HG03159 (cell line): ENCODE data around the gene FZD7.

Experiments used
- ATAC-seq: cut with Tn5 transposase; IDR thresholded peaks from one replicate; pipeline ENCODE4 v1.9.1; 2021; ENCODE audit warnings: mild to moderate bottlenecking, moderate library complexity; ENCODE audit not compliant: unreplicated experiment

The FZD7 gene

DNA sequence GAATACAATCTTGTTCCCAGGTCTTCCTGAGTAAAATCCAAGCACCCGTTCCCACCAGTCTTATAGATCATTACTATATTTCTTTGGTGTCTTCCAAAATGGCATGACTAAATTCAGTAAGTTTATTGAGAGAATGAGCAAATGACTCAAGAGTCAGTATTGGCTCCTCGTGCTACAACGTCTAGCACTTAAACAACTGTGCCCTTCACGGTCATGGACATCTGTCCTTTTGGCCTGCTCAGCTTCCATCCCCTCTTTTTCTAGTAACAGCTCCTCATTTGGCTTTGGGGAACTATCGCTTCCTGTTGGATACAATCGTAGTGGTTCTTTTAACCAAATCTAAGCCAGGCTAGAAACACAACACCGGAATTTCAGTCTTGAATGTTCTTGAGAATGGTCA, 24.1 kb upstream of the FZD7 start:
- no peak for ATAC-seq

DNA sequence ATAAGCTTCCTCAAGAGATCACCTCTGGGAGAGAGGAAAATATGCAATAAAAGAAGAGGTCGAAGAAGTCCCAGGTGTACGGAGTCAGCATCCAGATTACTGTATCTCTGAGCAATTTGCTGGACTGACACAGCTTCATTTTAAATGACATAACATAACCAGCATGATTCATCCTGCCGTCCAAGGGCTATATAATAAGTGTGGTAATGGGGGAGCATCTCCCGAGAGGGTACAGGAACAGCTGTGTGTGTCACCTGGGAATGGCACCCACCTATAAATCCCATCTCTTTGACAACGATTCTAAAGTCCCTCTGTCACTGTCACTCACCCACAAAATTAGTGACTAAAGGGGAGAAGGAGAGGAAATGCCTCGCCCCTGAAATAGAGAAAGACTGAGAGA, 19.3 kb upstream of the FZD7 start:
- no peak for ATAC-seq

DNA sequence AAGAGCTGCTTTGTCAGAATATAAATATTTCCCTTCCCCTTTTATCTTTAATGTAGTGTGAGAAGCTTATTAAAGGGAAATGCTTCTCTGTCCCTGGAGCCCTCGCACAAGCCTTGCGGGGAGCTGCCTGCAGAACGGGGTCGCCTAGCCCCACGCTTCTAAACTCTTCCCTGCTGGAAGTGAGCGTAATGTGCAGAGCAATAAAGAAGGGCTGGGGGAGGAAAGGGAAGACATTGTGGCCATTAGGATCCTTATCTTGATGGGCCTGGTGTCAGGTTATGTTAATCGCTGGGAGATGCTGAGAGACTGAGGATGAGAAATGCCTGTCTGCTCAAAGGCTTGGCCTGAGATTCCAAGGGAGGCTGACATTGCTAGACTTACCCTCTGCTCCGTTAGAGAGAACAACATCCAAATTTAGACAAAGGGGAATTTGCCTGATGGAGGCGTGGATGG, 18.9 kb upstream of the FZD7 start:
- ATAC-seq: no peak

DNA sequence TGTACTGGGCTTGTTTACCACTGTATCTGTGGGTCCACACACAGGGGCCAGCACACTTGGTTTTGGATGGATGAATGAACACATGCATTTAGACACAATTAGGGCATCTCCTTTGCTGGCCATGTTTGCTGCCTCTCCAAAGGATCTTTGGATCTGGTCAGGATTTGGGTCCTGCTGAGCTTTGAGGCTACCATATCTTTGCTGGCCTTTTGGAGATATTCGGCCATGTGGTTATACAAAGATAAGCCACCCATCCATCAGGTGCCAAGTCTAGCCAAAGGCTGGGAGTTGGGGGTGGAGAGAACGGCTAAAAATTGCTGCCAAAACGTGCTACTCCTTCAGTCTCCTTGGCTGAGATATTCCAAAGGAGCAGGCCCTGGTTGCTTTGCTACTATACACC, 18.2 kb upstream of the FZD7 start:
- no peak for ATAC-seq

DNA sequence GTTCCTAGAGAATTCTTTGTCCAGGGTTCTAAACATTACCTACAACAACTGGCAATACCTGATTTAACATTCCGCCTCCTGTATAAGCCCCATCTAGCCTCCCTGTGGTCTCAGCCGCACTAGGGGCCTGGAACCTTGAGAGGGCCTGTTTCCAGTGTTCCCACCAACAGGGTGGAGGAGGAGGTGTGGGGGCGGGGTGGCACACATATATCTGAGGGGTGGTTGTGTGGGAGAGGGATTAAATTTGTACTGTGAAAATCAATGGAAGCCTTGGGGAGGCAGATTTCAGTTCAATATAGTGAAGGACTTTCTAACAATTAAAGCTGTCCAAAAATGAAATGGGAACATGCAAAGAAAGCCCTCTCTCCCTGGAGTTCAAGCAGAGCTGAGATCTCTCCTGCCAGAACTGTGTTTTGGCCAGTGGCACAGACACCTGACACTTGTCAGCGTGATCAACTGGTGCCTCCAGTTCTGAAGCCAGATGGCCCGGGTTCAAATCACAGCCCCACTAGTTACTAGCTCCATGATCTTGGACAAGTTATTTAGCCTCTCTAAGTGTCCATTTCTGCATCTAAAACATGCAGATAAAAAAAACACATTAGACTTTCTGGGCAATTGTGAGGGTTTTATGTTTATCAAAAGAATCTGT, 17.0 kb upstream of the FZD7 start:
- ATAC-seq: no peak

DNA sequence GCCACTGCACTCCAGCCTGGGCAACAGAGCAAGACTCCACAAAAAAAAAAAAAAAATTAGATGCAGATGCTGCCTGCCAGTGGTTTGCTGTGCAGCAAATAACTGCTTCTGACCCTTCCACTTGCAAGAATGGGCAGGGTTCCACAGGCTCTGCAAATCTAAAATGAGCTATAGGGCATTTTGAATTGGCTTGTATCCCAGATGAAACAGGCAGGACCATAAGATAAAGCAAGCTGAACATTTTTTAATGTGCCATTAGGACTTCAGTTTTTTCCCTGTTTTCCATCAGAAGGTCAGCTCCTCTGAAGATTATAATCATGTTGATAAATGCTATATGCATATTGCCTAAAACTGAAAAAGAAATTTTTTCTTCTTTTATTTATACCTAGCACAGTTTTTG, 15.7 kb upstream of the FZD7 start:
- ATAC-seq: no peak

DNA sequence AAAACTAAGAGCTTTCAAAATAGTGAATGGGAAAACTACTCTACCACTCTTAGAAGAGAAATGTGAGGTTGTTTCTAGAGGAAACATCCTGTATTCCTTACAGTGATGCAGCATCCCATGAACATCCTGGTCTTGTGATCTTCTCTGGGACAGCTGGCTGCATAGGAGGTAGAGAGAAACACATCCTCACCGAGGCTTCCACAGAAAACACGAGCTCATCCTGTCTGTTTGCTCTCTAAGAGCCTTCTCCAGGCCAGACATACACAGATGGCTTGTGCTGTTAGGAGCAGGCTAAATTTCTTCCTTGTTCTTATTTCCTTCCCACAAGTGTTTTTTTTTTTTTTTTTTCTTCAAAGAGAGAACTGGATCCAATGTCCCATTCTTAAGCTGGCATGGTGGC, 14.7 kb upstream of the FZD7 start:
- no peak for ATAC-seq

DNA sequence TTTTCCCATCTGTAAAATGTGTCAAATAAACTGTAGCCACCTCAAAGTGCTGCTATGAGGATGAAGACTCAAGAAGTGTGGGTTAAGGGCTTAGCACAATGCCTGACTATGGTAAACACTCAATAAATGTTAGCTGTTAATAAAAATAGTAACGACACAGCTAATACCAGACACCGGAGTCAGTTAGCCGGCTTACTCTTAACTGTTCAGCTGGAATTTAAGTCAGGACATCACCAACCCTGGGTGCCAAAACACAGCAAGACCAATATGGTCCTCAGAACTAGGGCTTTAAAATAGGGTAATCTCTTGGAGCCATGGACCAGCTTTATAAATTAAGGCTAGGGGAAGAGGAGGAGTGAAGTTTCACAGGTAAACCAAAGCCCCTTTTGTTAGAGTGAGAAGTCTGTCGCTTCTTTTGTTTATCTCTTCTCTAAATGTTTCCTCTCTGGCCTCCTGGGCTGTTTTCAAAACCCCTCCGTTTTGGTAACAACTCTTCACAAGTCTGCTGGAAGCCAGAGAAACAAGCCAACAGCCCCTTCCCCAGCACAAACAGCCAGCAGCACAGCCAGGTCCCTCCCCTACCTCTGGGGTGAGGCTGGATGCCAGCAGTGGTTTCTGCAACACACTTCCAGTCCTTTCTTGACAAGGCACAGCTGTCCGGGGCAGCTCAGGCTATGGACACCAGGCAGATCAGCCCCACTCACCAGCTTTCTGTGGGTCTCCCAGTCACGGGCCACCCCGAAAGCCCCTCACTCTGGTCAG, 13.8 kb upstream of the FZD7 start:
- ATAC-seq: no peak

DNA sequence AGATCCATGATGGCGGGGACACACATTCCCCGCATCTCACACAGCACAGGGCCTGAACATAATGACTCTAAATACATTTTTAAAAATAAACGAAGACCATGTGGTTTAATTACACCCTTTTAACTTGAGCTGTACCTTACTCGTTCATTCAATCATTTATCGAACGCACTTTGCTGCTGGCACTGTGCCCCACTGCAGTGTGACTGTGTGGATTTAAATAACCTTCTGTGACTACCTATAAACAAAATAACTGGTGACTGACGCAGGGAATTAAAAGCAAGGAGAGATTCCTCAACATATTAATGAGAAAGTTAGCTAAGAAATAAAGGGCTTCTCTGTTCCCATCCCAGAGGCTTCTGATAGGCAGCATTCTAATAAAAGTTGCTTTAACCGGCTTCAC, 10.9 kb upstream of the FZD7 start:
- ATAC-seq: no peak

DNA sequence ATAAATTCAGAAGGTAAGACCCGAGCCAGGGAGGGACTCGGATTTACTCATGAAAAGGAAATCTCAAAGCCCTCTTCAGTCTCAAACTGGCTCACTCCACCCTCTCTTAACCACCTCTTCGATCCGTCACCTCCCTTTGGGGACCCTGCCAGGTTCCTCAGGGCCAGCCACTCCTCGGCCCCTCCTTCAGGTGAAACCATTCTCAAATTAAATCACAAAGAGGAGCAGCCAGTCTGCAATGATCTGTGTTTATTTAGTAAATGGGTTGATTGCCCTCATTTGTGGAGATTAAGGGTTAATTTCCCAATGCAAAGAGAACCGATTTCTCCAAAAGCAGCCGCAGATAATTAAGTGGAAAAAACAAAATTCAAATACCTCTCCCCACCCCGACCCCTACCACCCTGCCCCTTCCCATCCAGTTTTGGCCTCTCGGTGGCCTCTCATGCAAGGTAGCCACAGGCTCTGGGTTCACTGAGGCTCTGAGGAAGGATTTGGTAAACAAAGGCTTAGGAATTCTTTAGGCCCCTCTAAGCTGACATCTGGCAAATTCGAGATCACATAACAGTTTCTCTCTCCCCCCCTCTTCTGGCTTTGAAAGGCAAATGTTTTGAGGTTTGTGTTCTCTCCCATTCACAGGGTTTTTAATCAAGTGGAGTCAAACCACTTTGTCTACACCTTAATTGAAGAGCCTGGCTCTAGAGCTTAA, 10.3 kb upstream of the FZD7 start:
- ATAC-seq: no peak

DNA sequence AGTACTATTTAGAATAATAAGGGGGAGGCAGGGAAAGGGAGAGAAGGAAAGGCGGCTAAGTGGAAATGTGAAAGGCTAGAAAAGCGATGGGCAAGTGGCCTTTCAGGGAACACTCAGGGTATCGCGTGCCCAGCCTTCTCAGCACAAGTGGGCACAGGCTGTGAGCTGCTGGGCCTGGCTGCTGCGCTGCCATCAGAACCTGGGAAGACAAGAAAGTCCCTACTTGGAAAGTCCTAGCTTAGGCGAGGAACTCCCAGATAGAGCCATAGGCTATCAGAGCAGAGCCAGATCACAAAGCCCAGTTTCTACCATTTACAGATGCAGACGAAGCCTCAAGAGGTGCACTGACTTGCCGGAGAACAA, 9.8 kb upstream of the FZD7 start:
- no peak for ATAC-seq

DNA sequence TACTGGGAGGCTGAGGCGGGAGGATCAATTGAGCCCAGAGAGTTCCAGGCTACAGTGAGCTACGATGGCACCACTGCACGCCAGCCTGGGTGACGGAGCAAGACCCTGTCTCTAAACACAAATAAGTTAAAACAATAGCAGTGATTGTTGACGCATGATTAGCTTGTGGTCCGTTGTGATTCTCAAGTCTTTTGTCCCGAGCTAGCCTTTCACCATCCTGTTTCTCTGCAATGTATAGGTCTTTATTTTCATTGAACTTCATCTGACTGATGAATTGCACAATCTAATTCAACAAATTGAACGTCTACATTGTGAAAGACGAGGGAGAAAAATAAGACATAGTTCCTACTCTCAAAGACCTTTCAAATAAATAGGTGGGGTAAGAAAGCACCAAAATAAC, 8.8 kb upstream of the FZD7 start:
- ATAC-seq: no peak

DNA sequence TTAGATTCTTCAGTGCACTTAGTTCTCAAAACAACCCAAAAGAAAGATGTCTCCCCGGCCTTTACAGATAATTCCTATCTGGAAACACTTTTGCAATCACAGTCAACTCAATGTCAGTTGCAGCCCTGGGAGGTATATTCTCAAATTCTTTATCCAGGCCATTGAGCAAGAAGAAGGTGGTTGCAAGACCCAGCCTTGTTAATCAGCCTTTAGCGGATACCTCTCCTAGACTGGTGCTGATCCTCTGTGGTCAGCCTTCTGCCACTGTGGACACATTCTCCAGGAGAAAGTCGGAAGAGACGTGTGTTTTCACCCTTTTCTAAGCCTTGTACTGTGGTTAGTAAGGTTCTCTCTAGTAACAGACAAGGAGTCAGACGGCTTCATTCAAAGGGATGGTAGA, 7.8 kb upstream of the FZD7 start:
- no peak for ATAC-seq

DNA sequence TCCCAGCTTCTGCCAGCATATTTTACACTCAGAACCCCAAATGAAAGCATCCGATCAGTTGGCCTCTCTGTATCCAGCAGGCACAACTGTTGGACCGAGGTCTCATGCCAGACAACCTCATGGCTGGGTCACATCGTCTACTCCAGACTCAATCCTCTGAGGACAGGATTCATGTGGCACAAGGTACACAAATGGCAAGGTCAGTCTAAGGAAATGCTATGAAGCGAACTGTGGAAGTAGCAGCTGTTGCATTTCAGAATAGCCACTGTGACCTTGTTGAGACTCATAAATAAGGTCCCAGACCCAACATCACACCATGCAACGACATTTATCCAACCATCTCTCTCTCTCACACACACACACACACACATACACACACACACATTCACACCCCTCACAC, 7.1 kb upstream of the FZD7 start:
- no peak for ATAC-seq

DNA sequence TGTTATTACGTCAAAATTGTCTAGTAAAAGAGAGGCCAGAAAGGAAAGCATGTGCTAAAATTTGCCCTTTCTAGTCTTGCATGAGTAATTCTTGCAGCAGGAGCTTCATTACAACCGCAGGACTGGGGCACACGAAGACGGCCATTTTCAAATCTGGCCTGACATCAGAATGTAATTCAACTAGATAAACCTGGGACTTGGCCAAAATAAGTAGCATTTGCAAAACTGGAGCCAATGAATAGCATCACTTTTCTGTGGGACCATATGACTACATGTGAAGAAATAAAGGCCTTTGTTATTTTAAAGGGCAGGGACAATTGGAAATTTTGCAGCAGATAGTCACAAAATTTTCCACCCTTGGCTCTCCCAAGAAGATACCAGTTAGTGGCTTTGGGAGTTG, 3.0 kb upstream of the FZD7 start:
- ATAC-seq: no peak

DNA sequence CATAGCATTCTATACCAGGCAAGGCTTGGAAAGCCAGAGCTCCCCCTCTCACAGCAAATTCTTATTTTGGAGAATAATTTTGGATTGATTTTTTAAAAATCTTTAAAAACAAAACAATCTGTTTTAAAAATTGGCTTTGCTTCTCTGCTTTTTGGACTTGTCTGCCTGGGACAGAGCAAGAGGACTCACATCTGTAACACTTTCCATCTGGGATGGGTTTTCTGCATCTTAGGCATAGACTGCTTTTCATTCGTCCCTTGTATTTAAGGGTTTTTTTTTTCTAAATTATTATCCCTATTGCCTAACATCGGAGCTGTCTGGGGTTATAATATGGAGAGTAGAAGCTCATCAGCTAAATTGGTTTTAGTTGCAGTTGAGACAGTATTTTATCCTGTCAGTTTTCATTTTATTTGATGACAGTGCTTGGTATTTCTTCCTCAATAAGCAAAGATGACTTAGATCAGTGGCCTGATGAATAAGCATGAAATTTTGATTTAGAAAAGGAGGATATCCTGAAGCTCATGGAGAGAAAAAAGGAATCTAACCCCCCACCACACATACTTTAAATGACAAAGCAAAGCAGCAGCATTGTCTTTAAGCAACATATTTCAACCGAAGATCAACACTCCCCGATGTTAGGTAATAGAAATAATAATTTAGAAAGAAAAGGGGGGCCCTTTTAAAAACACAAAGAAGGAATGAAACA, 2.3 kb upstream of the FZD7 start:
- no peak for ATAC-seq

DNA sequence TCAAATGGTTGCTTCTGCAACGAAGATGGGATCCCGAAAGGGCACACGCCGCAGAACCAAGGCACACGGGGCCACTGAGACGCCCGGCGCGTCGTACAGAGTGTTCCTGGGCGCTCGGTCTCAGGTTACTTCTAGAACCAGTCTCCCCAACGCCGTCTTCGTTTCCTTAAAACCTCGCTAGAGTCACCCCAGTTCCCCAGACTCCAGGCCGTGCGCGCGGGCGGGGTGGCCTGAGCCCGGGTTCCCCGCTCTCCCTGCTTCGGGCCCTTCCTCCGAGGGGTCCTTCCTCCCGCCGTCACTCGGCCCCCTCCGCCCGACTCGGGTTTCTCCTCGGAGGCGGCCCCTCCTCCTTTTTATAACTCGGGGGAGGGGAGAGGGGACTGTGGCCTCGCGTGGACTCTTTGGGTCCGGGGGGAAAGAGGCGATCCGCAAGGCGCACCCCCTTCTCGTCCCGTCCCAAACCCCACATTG, 774 bp upstream of the FZD7 start:
- ATAC-seq: peak; percentile 5

DNA sequence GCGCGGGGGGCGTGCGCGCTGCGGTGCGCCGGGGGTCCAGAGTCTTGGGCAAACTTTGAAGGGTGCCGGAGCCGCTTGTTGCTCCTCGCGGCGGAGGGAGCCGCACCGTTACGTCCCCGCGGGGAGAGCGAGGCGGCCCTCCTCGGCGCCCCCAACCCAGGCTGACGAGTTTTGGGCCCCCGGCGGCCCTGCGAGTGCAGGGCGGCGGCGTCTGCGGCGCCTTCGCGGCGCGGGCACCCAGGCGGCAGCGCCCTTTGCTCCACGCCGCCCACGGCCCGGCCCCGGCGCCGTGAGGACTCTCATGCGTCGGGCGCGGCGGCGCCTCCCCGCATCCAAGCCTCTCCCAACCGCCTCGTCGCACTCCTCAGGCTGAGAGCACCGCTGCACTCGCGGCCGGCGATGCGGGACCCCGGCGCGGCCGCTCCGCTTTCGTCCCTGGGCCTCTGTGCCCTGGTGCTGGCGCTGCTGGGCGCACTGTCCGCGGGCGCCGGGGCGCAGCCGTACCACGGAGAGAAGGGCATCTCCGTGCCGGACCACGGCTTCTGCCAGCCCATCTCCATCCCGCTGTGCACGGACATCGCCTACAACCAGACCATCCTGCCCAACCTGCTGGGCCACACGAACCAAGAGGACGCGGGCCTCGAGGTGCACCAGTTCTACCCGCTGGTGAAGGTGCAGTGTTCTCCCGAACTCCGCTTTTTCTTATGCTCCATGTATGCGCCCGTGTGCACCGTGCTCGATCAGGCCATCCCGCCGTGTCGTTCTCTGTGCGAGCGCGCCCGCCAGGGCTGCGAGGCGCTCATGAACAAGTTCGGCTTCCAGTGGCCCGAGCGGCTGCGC, 814 bp downstream of the FZD7 start:
- ATAC-seq: peak; percentile 5

DNA sequence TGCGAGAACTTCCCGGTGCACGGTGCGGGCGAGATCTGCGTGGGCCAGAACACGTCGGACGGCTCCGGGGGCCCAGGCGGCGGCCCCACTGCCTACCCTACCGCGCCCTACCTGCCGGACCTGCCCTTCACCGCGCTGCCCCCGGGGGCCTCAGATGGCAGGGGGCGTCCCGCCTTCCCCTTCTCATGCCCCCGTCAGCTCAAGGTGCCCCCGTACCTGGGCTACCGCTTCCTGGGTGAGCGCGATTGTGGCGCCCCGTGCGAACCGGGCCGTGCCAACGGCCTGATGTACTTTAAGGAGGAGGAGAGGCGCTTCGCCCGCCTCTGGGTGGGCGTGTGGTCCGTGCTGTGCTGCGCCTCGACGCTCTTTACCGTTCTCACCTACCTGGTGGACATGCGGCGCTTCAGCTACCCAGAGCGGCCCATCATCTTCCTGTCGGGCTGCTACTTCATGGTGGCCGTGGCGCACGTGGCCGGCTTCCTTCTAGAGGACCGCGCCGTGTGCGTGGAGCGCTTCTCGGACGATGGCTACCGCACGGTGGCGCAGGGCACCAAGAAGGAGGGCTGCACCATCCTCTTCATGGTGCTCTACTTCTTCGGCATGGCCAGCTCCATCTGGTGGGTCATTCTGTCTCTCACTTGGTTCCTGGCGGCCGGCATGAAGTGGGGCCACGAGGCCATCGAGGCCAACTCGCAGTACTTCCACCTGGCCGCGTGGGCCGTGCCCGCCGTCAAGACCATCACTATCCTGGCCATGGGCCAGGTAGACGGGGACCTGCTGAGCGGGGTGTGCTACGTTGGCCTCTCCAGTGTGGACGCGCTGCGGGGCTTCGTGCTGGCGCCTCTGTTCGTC, 1.7 kb downstream of the FZD7 start:
- no peak for ATAC-seq

DNA sequence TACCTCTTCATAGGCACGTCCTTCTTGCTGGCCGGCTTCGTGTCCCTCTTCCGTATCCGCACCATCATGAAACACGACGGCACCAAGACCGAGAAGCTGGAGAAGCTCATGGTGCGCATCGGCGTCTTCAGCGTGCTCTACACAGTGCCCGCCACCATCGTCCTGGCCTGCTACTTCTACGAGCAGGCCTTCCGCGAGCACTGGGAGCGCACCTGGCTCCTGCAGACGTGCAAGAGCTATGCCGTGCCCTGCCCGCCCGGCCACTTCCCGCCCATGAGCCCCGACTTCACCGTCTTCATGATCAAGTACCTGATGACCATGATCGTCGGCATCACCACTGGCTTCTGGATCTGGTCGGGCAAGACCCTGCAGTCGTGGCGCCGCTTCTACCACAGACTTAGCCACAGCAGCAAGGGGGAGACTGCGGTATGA, 2.3 kb downstream of the FZD7 start:
- no peak for ATAC-seq
